Measurements from ENCODE around the gene GARRE1.
"Not testable (repeated sequence)": the region's sequence is repeated elsewhere in the genome, so short reads cannot be mapped to it uniquely, and the experiment has no call there.

Gene GARRE1

DNA sequence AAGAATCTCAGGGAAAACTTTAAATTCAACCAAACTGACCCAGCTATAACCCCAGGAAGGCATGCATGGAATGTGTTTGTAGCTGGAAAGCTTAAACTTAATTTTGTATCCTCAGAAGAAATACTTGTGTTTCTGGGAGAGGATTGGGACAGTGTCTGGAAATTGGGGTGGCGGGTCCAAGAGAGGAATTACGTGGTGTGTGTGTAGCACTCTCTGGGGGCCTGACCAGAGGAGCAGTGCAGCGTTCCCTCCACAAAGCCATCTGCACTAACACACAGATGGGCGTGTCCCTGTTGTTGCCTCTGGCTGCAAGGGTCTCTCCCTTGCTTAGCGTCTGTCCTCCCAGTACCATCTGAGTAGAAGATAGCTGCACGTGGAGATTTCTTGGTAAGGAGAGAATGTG is 6.4 kb downstream of the GARRE1 start:
- DNase-seq (ENCODE audit: low read depth), result no peak

DNA sequence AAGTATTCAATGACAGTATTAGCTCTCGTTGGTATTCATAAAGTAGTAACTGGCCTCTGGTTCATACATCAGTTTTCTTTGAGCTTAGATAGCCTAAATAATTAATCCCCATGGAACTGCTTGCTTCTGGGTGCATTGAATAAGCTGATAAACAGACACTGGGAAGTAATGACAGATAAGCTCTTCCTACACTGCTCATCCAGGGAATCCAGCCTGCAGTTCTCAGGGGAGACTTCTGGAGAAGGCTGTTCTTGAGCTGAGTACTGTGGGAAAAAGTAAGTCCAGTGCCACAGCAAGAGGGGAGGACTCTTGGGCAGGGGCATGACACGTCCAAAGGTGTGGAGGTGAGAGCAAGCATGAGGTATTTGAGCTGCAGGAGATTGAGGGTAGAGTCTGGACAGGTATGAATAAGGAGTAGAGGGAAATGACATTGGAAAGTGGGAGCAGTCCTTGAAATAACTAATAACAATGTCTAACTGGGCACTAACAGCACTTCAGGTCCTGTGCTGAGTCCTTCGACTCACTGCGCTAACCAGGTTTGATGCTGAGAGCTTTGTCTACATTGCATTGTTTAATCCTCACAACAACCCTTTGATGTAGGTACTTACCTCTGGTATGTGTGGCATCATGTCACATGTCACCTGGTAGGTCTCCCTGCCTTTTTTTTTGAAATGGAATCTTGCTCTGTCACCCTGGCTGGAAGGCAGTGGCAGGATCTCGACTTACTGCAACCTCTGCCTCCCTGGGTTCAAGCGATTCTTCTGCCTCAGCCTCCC is 7.2 kb downstream of the GARRE1 start:
- DNase-seq (ENCODE audit: low read depth), result no peak

DNA sequence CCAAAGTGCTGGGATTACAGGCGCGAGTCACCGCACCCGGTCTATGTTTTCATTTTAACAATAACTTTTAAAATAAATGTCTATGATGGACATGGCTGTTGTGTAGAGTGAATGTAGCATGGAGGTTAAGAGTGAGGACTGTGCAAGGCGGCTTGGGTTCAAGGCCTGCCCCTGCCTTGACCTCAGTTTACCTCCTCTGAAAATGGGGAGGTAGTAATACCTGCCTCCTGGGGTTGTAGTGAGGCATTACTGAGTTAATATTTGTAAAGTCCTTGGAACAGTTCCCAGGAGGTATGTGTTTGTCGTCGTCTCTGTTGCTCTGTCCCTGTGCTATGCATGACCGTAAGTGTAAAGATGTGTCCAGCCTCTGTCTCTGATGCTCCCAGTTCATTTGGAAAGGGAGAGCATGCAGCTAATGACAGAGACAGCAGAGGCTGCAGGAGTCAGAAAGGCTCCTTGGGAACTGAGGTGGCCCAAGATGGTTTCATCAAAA is 9.4 kb downstream of the GARRE1 start:
- no peak for DNase-seq (ENCODE audit: low read depth)

DNA sequence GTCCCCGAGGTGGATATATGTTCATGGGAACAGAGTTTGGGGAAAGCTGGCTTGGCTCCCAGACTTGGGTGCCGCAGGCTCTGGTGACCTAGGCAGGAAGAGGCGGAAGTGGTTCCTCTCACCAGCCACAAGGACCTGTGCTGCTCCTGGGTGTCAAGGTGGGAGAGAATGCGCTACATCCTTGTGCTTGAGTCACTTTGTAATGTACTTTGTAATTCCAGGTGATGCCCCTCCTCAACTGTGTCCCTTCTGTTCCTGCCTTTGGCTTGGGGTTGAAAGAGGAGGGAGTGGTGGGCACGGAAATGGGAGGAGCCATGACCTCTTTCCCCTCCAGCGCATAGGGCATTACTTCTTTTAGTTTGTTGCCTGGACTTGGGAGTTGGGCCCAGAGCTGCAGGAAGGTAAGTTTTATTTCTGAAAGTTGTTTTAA is 10.9 kb downstream of the GARRE1 start:
- DNase-seq (ENCODE audit: low read depth), result no peak

DNA sequence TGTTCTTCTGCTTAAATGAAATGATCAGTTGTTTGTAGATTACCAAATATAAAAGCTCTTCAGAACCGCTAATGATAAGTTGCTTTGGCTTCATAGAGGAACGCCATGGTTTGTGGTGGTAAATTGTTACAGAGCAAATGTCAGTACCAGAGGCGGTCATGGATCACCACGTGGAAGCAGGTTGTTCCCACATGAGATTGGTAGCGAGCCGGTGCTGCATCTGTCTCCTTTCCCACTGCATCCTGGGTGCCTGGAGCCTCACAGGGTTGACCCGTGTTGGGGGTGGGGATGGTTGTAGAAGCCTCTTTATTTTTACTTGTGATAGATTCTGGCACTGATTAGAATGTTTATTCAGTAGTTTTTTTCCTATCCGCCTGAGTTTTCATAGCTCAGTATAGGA is 14.7 kb downstream of the GARRE1 start:
- DNase-seq (ENCODE audit: low read depth), result no peak

DNA sequence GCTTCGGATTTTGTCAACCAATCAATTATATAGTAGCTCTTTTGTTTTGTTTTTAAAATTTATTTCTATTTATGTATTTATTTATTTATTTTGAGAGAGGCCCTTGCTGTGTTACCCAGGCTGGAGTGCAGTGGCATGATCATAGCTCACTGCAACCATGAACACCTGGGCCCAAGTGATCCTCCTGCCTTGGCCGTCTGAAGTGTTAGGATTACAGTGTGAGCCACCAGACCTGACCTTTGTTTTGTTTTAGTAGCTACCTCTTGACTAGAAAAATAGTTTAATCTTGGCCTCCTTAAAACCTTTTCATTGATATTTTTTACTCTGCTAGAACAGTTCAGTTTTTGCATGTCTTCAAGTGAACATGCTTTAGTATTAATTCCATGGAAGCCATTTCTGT is 15.1 kb downstream of the GARRE1 start:
- no peak for DNase-seq (ENCODE audit: low read depth)

DNA sequence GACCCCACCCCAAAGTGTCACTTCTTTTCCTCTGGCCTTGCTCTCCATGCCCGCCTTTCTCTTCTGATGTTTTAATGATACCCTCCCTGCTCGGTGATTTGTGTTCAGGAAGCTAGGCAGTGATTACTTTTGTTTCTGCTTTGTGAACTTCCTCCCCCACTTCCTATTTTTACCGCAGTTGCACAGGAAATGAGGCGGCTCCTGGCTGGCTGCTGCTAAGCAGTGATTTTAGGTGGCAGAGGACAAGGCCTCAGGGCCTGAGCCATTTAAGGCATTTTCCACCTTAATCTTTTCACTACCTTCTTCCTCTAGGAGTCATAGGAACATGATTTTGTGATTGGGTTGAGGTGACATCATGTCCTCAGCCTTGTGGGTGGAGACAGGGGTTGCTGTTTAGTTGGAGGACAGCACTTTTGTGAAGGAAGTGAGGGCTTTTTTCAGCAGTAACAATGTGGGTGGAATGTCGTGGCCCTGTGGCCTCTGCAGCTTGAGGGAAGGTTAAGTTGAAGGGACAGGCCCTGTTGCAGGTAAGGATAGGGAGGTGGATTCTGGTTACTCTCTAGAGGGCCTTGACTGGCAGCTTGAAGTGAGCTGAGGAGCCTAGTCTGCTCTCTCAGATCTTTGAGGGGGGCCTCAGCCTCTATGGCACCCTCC is 15.7 kb downstream of the GARRE1 start:
- DNase-seq (ENCODE audit: low read depth), result peak; percentile 7

DNA sequence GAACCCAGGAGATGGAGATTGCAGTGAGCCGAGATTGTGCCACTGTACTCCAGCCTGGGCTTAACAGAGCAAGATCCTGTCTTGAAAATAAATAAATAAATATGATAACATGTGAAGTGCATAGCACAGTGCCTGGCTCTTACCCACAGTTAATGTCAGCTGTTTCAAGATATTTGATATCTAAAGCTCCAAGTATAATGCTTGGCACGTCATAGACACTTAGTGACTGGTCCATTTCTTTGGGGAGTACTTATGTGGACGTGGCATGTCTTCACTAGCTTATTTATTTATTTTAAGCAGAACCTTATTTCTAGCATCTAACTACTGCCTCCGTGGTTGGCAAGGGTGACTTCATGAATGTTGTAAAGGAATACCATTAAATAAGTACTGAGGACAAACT is 18.8 kb downstream of the GARRE1 start:
- DNase-seq (ENCODE audit: low read depth), result no peak

DNA sequence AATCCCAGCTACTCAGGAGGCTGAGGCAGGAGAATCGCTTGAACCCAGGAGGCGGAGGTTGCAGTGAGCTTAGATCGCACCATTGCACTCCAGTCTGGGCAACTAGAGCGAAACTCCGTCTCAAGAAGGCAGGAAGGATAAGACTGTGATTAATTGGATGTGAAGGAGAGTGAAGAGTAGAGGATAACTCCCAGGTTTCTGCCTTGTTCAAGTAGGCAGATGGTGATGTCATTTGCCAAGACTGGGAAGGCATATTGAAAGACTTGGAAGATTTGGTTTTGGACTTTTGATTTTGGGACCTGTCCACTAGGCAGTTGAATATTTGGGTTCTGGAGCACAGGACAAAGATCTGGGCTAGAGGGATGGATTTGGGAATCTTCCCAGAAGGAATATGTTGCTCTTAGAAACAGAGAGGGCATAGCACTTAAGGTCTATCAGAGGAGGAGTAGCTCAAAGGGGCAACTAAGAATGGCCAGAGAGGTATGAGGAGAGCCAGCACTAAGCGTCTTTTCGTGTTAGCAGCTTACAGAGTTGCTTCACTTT is 20.0 kb downstream of the GARRE1 start:
- DNase-seq (ENCODE audit: low read depth), result no peak

DNA sequence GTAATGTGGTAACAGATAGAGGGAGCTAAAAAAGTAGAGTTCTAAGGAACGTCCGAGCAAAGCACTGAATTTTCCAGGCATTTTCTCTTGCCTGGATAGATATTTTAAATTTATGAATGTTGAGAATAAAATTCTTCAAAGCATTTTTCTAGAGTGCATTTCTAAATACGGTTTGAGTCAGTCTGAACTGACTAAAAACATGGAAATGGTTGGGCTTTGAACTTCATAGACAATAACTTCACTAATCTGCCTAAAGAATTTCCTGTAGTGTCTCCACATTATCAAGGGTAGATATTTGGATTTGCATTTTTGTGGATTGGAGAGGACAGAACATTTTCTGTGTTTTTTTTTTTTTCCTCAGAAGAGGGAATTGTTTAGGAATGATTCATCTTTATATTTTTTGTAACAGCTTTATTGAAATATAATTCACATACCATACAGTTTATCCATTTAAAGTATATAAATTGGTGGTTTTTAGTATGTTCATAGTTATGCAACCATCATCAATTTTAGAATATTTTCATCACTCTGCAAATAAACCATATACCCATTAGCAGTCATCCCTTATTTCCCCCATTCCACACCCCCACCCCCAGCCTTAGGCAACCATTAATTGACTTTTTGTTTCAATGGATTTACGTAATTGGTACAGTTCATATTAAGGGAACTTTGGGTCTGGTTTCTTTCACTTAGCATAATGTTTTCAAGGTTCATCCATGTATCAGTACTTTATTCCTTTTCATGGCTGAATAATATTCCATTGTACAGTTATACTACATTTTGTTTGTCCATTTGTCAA is 20.7 kb downstream of the GARRE1 start:
- DNase-seq (ENCODE audit: low read depth), result peak; percentile 88

DNA sequence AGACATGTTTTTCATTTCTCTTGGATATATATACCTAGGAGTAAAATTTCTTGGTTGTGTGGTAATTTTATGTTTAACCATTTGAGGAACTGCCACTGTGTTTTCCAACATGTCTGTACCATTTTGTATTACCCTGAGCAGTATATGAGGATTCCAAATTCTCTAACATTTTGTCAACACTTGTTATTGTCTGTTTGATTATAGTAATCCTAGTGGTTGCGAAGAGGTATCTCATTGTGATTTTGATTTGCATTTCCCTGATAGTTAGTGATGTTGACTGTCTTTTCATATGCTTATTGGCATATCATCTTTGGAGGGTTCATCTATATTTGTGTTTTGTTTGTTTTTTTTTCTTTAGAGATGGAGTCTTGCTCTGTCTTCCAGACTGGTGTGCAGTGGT is 21.4 kb downstream of the GARRE1 start:
- no peak for DNase-seq (ENCODE audit: low read depth)

DNA sequence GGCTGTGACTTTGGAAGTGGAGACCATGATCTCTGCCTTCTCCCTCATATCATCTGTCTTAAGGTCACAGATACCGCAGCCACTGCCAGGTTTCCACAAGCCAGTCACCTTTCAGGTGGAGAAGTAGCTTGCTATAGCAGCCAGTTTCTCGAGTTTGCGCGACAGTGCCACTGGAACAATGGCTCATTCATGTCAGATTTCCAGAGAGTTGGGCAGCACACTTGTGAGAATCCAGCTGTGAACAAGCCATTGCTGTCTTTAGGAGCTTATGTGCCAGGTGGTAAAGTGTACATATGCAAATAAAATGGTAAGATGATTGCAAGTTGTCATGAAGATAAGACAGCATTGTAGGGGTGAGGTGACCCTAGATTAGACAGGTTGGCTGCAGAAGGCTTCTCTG is 22.3 kb downstream of the GARRE1 start:
- DNase-seq (ENCODE audit: low read depth), result no peak

DNA sequence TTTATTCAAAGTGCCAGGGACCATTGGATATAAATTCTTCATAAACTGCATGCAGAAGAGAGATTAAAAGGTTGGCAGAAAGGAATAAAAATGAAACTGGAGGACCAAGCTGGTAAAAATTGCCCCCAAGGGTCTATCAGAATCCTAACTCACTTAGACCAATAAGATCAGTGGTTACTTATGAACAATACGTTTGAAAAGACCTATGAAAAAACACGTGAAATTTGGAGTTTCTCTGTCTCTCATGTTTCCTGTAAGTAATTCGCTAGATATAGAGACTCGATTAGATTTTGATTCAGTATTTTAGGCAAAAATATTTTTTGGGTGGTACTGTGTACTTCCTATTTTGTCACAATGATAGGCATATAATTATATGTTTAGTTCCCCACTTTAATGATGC is 22.9 kb downstream of the GARRE1 start:
- DNase-seq (ENCODE audit: low read depth), result no peak

DNA sequence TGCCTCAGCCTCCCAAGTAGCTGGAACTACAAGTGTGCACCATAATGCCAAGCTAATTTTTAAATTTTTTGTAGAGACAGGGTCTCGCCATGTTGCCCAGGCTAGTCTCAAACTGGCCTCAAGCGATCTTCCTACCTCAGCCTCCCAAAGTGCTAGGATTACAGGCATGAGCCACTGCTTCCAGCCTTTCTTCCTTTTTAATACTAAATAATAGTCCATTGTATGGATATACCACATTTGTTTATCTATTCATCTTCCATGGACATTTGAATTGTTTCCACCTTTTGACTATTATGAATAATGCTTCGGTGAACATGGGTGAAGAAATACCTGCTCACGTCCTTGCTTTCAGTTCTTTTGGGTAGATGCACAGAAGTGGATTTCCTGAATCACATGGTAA is 24.4 kb downstream of the GARRE1 start:
- no peak for DNase-seq (ENCODE audit: low read depth)

DNA sequence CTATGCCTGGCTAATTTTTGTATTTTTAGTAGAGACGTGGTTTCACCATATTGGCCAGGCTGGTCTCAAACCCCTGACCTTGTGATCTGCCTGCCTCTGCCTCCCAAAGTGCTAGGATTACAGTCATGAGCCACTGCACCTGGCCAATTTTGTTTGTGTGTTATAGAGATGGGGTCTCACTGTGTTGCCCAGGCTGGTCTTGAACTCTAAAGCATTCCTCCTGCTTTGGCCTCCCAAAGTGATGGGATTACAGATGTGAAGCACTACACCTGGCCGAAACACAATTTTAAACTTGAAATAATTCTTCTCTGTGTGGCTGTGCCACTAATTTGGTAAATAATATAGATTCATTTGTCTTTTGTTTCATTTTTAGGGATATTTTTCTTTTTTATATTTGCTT is 27.1 kb downstream of the GARRE1 start:
- DNase-seq (ENCODE audit: low read depth), result not testable (repeated sequence)

DNA sequence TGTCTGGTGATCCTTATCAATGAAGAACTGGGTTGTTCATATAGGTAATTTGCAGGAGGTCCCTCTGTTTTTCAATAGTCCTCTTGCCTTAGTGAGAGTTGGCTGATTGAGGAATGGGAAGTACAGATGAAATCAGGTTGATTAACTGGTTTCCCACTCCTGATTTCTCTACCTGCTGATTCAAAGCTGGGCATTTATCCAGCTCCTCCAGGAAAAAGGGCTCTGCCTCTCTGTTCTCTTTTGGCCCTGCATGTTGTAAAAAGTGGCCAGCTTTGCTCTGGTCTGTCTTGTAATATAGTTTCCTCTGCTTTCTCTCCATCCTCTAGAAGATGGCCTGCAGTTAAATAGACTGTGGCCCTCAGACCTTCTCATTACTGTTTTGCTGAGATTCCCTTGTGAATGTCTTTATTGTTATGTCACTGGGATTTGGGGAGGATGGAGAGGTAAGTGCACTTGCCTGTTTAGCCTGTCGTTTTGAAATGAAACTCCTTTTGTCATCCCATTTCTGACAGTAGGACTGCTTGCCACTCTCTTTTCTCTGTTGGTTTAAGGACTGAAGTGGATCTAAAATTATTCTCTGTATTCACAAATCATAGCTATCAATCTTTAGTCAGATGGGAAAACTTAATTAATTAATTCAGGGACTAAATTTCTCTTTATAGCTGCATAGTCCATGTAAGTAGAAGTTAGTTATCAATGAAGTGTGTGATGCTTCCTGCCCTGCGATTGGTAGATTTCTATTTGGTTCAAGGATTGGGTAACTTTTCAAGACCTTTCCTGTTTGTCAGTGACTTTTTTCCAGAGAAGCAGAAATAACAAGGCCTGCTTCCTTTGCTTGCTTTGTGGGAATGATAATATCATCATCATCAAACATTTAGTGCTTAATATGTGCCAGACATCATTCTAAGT is 28.5 kb downstream of the GARRE1 start:
- DNase-seq (ENCODE audit: low read depth), result no peak

DNA sequence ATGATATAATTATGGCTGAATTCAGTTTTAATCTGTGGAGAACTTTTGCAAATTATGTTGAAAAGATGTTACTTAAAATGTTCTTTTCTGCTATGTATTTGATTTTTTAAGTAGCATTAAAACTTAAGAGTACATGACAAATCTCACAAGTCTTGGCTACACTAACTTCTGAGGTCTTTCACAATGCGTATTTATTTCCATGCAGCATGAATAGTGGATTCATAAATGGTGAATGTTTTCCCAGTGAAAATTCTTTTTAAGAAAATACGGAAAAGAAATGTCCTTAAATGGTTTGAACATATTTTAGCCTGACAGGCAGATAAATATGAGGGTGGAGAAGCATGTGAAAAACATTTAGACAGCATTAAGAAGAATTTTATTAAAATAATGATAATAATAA is 30.2 kb downstream of the GARRE1 start:
- DNase-seq (ENCODE audit: low read depth), result no peak

DNA sequence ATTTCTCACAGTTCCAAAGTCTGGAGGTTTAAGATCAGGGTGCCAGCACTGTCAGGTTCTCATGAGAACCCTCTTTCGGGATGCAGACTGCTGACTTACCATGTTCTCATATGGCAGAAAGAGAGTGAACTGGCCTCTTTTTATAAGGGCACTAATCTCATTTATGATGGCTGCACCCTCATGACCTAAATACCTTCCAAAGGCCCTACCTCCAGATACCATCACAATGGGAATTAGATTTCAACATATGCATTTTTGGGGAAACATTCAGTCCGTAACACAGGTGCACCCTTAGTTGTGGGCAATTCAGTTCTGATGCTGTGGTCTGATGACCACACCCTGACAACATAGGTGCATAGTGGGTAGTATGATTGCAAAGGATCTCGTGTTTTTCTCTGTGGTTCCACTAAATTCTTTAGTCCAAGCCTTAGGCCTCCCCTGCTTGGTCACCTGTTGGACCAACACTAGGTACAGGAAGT is 33.3 kb downstream of the GARRE1 start:
- no peak for DNase-seq (ENCODE audit: low read depth)

DNA sequence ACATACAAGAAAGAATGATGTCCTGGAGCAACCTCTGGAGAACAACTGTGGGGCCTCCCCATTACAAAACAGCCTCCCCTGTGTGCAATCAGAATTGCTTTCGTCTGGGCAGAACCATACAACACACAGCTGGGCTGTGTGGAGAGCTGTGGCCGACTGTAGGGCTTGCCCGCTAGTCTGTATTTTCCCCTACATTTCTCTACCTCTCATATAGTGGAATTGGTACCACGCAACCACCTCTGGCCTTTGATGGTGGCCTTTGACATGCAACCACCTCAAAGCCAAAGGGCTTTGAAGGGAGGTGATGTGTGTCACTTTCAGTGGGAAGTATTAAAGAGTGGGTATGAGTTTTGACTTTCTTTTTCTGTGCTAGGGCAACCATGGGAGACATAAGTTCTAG is 34.0 kb downstream of the GARRE1 start:
- DNase-seq (ENCODE audit: low read depth), result no peak

DNA sequence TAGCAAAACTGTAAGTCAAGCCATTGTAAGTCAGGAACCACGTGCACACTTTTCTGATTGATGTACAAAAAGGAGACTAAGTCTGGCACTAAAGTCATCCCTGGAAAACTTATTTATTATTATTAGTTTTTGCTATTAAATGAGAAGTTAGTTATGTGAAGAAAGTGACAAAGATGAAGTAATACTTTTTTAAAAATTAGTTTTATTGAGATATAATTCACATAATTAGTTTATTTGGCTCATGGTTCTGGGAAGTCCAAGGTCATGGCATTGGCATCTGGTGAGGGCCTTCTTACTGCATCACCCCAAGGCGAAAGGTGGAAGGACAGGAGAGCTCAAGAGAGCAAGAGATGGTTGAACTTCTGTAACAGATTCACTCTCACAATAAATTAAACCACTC is 36.9 kb downstream of the GARRE1 start:
- no peak for DNase-seq (ENCODE audit: low read depth)

DNA sequence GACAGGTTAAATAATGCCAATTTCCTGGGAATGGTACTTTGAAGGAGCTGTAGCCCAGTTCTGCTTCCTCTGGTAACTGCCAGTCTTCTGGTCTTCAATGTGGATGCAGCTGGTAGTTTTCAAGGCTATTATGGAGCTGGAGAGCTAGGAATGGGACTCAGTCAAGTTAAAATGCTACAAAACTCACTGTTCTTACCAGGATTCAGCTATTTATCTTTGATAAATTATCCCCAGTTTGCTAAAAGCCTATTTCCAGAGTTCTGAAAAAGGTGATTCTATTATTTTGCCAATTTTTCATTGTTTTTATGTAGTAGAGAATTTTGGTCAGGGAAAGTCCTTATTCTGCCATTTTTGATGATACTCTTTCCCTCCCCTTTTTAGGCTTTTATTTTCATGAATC is 40.7 kb downstream of the GARRE1 start:
- DNase-seq (ENCODE audit: low read depth), result no peak

Data from fibroblast of gingiva (primary cell).